HG03097 (cell line): ENCODE measurements around the gene GMEB2.
"Not testable (repeated sequence)": the region's sequence is repeated elsewhere in the genome, so short reads cannot be mapped to it uniquely, and the experiment has no call there.

Experiments
- ATAC-seq: cut with Tn5 transposase; IDR thresholded peaks from one replicate; pipeline ENCODE4 v1.9.1; 2021; ENCODE audit not compliant: unreplicated experiment, low FRiP score

The GMEB2 gene

GRCh38 chr20:63574156-63574828 is 52.6 kb downstream of the GMEB2 start, which contains the start of gene HELZ2:
Gene HELZ2 (minus strand): TSS chr20:63574239. CDS start chr20:63572385, 1,854 bp downstream.
- no peak for ATAC-seq

- ATAC-seq, result no peak
Measured at GRCh38 chr20:63573647-63574131, 53.2 kb downstream of the GMEB2 start.

- ATAC-seq, result no peak
Measured at GRCh38 chr20:63572788-63573646, 53.9 kb downstream of the GMEB2 start.

- no peak for ATAC-seq
Measured at GRCh38 chr20:63572071-63572787, 54.7 kb downstream of the GMEB2 start.

GRCh38 chr20:63571087-63571478 is 55.8 kb downstream of the GMEB2 start:
- not testable (repeated sequence) for ATAC-seq

- no peak for ATAC-seq
Measured at GRCh38 chr20:63570281-63571086, 56.4 kb downstream of the GMEB2 start.

GRCh38 chr20:63568986-63569949 is 57.6 kb downstream of the GMEB2 start:
- ATAC-seq, result no peak

GRCh38 chr20:63568170-63568981 is 58.5 kb downstream of the GMEB2 start:
- ATAC-seq, result no peak

- peak; percentile 60 for ATAC-seq
Measured at GRCh38 chr20:63567386-63568169, 59.3 kb downstream of the GMEB2 start.

GRCh38 chr20:63567136-63567385 is 59.8 kb downstream of the GMEB2 start:
- no peak for ATAC-seq

- ATAC-seq, result no peak
Measured at GRCh38 chr20:63566395-63567135, 60.3 kb downstream of the GMEB2 start.

- no peak for ATAC-seq
Measured at GRCh38 chr20:63565699-63566335, 61.1 kb downstream of the GMEB2 start.

- no peak for ATAC-seq
Measured at GRCh38 chr20:63565021-63565698, 61.7 kb downstream of the GMEB2 start.

- ATAC-seq, result no peak
Measured at GRCh38 chr20:63564036-63564810, 62.7 kb downstream of the GMEB2 start.

GRCh38 chr20:63563225-63563935 is 63.5 kb downstream of the GMEB2 start:
- ATAC-seq, result no peak
